Thyroid gland (tissue), 4 donors: ENCODE results near the gene PSD2.

Experiments
- CTCF ChIP-seq, 6 experiments: fragments of 200-600 bp in 3 of 6; fragments of 450-650 bp in 3 of 6; sonication (generic) in 3 of 6; IDR thresholded peaks; one replicate each; pipeline ENCODE4 v1.5.1; 2016 to 2019; ENCODE audit warnings: antibody characterized with exemption in 6 of 6, mild to moderate bottlenecking in 2 of 6, inconsistent platforms in 1 of 6, moderate library complexity in 1 of 6
- POLR2A ChIP-seq, 2 donors: fragments of 450-650 bp; IDR thresholded peaks; one replicate each; pipeline ENCODE4 v1.6.1; 2017; ENCODE audit warnings: antibody characterized with exemption in 2 of 2, mild to moderate bottlenecking in 2 of 2, moderate library complexity in 1 of 2

- TF ChIP-seq CTCF (IDR thresholded peaks at IDR 0.05), result no peak
- no peak for TF ChIP-seq POLR2A (IDR thresholded peaks at IDR 0.05)
Observed at GRCh38 chr5:139862313-139862712, 66.7 kb downstream of the PSD2 start.
